HepG2 (cell line): ENCODE data around the gene CHRFAM7A. TPM values are rescaled to one million over a fixed set of nuclear protein-coding genes. Genes with fewer than 3 reads are reported as not detected.
A peak's percentile ranks its signal among the peaks of the same experiment; 100 is the strongest.
"Not testable (repeated sequence)": the region's sequence is repeated elsewhere in the genome, so short reads cannot be mapped to it uniquely, and the experiment has no call there.

ENCODE experiments used
- ATAC-seq: fragments of 200-7000 bp; cut with Tn5 transposase; 3 replicates; pipeline ENCODE4 v1.9.1; 2020; ENCODE audit warnings: mild to moderate bottlenecking, moderate library complexity
- BruUV-seq: library from RNA; stranded (reverse); fragments of 400-500 nt; replicated peaks from 2 replicates; lab custom pipeline; 2021; lab: Mats Ljungman, UMichigan
- CTCF ChIA-PET: fragments of 300-600 bp; formaldehyde crosslinking; extraction: SDS; loops from one replicate; lab custom pipeline; 2021; ENCODE audit warnings: low total read pairs, inconsistent platforms, low intra/inter-chr PET ratio; lab: Yijun Ruan, JAX
- POLR2A ChIA-PET: fragments of 350-600 bp; sonication (Branson Sonifier 250); formaldehyde crosslinking; loops from one replicate; lab custom pipeline; 2020; ENCODE audit warnings: antibody characterized with exemption, inconsistent platforms; lab: Yijun Ruan, JAX
- DNase-seq: peaks from one replicate; pipeline ENCODE4 v3.0.0-alpha.2; 2015; ENCODE audit warnings: low spot score
- FAIRE-seq: peaks from 3 replicates; lab custom pipeline; 2011; peaks lifted over from hg19 to GRCh38; lab: Jason Lieb, UNC
- H2AFZ ChIP-seq: one replicate; pipeline ENCODE4 v1.6.1; 2011; ENCODE audit warnings: low read length, inconsistent platforms
- H3K27ac ChIP-seq: fragments of 300-600 bp; 3 replicates; pipeline ENCODE4 v1.8.0; 2011; ENCODE audit warnings: mixed run types, mild to moderate bottlenecking, mixed read lengths, low read length, inconsistent platforms; ENCODE audit not compliant: insufficient read depth; ENCODE audit errors: extremely low read length
- H3K27me3 ChIP-seq, 2 experiments: fragments of 200-600 bp in 1 of 2; 2 replicates in 1 of 2; 3 replicates in 1 of 2; pipeline versions ENCODE4 v1.6.0 to v1.8.0; 2011; ENCODE audit warnings: low read length in 2 of 2, mild to moderate bottlenecking in 2 of 2, moderate library complexity in 2 of 2, inconsistent platforms in 1 of 2; ENCODE audit not compliant: insufficient read depth in 2 of 2, control insufficient read depth in 1 of 2
- H3K36me3 ChIP-seq, 2 experiments: fragments of 200-600 bp in 1 of 2; replicated peaks in 1 of 2; 2 replicates in 1 of 2; 3 replicates in 1 of 2; pipeline versions ENCODE4 v1.5.1 to v1.8.0; 2011; ENCODE audit warnings: low read length in 2 of 2, inconsistent platforms in 1 of 2; ENCODE audit not compliant: insufficient read depth in 2 of 2, control insufficient read depth in 1 of 2
- H3K4me1 ChIP-seq: 2 replicates; pipeline ENCODE4 v1.5.1; 2012; ENCODE audit warnings: low read length, inconsistent platforms; ENCODE audit not compliant: insufficient read depth
- H3K4me2 ChIP-seq: 2 replicates; pipeline ENCODE4 v1.6.0; 2011; ENCODE audit warnings: low read depth, low read length, inconsistent platforms
- H3K4me3 ChIP-seq, 3 experiments: fragments of 200-600 bp in 1 of 3; sonication (generic), shearing (Covaris generic) in 1 of 3; replicated peaks in 1 of 3; 2 replicates each; pipeline ENCODE4 v1.5.1; 2011 to 2016; ENCODE audit warnings: low read length in 3 of 3, inconsistent platforms in 2 of 3, low read depth in 2 of 3, mild to moderate bottlenecking in 2 of 3, control low read depth in 1 of 3, mixed read lengths in 1 of 3; ENCODE audit not compliant: insufficient read depth in 1 of 3
- H3K79me2 ChIP-seq: one replicate; pipeline ENCODE4 v1.6.1; 2011; ENCODE audit warnings: low read length, inconsistent platforms; ENCODE audit not compliant: insufficient read depth
- H3K9ac ChIP-seq: 2 replicates; pipeline ENCODE4 v1.6.0; 2011; ENCODE audit warnings: mild to moderate bottlenecking, low read depth, low read length, inconsistent platforms; ENCODE audit not compliant: insufficient read depth
- H3K9me3 ChIP-seq: 2 replicates; pipeline ENCODE4 v1.5.1; 2012; ENCODE audit warnings: mild to moderate bottlenecking, low read length
- H4K20me1 ChIP-seq: 2 replicates; pipeline ENCODE4 v1.6.0; 2011; ENCODE audit warnings: inconsistent platforms, mild to moderate bottlenecking, low read length, moderate library complexity; ENCODE audit not compliant: insufficient read depth
- WGBS: methylation state at CpG from one replicate; pipeline ENCODE4 v1.1.6; 2017; ENCODE audit warnings: low lambda C conversion rate; 5-methylcytosine and 5-hydroxymethylcytosine counted together
- in situ Hi-C: cut with HindIII; loops from 2 replicates; pipeline ENCODE4 v1.10.0; 2017; ENCODE audit warnings: low pct_unique_long_range_greater_than_20kb; ENCODE audit not compliant: extremely low pct_ligation_motif_present
- intact Hi-C: fragments of 100-400 bp; cut with micrococcal nuclease; formaldehyde crosslinking; loops from one replicate; pipeline ENCODE4 v1.10.0; 2022; ENCODE audit not compliant: unreplicated experiment
- polyA plus RNA-seq, 8 experiments: library from polyadenylated mRNA; depleted of rRNA in 3 of 8; stranded (reverse) in 7 of 8; unstranded in 1 of 8; fragments of >200 nt; fragmentation: Illumina TruSeq in 4 of 8; extraction: Trizol in 4 of 8; gene quantifications; 2 replicates each; pipeline versions ENCODE4 v1.2.1 to v1.2.3, GENCODE V29; 2011 to 2016; ENCODE audit warnings: low read depth in 4 of 8, missing spikeins in 1 of 8, mixed read lengths in 1 of 8; ENCODE audit not compliant: insufficient read depth in 1 of 8
- small RNA-seq, 3 experiments: library from RNA; depleted of rRNA; stranded (forward); fragments of <200 nt; gene quantifications; one replicate each; pipeline ENCODE3, GENCODE V24; 2012; ENCODE audit warnings: low read depth in 2 of 3, low replicate concordance in 1 of 3; ENCODE audit not compliant: insufficient read length in 3 of 3, insufficient read depth in 2 of 3
- total RNA-seq, 5 experiments: library from RNA; depleted of rRNA; stranded (reverse); fragments of >200 nt; fragmentation: Illumina TruSeq; extraction: Trizol; gene quantifications; 2 replicates each; pipeline ENCODE4 v1.2.3, GENCODE V29; 2016; ENCODE audit warnings: low read depth in 1 of 5

CHRFAM7A gene
- total and polyA plus RNA-seq, 2 of the 13 experiments (the other 11 are each of a cell fraction or from before 2014, with no cell fraction given), result 1.2 to 1.7 TPM

- H3K27ac ChIP-seq, H3K36me3 ChIP-seq, H3K4me2 ChIP-seq, H3K9ac ChIP-seq, in situ Hi-C loops, POLR2A ChIA-PET, DNase-seq, intact Hi-C loops, CTCF ChIA-PET, H4K20me1 ChIP-seq, H2AFZ ChIP-seq, H3K4me1 ChIP-seq, H3K27me3 ChIP-seq, FAIRE-seq, H3K4me3 ChIP-seq, BruUV-seq, ATAC-seq, H3K9me3 ChIP-seq, H3K79me2 ChIP-seq: not testable (repeated sequence)
- no CpG with 5 or more reads among the region's 5 CpGs for WGBS
Measured at GRCh38 chr15:30321063-30321462, 72.3 kb downstream of the CHRFAM7A start.

GRCh38 chr15:30315704-30316103 lies 77.6 kb downstream of the CHRFAM7A start:
- FAIRE-seq, intact Hi-C loops, H3K9ac ChIP-seq, H3K27me3 ChIP-seq, H3K4me3 ChIP-seq, CTCF ChIA-PET, BruUV-seq, H4K20me1 ChIP-seq, H3K79me2 ChIP-seq, POLR2A ChIA-PET, in situ Hi-C loops, H3K36me3 ChIP-seq, H3K4me2 ChIP-seq, H3K9me3 ChIP-seq, H3K27ac ChIP-seq, H3K4me1 ChIP-seq, DNase-seq, H2AFZ ChIP-seq: not testable (repeated sequence)
- 0 out of 3 replicates have a peak, but pooled peaks have one; percentile 35 for ATAC-seq
- WGBS, result no CpG with 5 or more reads among the region's 3 CpGs

GRCh38 chr15:30310575-30310974 lies 82.8 kb downstream of the CHRFAM7A start:
- DNase-seq, FAIRE-seq, H3K79me2 ChIP-seq, H3K36me3 ChIP-seq, BruUV-seq, CTCF ChIA-PET, POLR2A ChIA-PET, H3K27ac ChIP-seq, H3K9ac ChIP-seq, H3K9me3 ChIP-seq, H3K4me1 ChIP-seq, H2AFZ ChIP-seq, in situ Hi-C loops, intact Hi-C loops, H3K4me2 ChIP-seq, H3K4me3 ChIP-seq, H3K27me3 ChIP-seq, H4K20me1 ChIP-seq: not testable (repeated sequence)
- peak; percentile 26; the same call in 1 of the 3 replicates for ATAC-seq

Small RNAs within 50 kb of the gene (small RNA-seq; reads per million reads assigned to genes)
- gene AC019322.2 (0 reads per million in 3 experiments), gene RF00019 (0 reads per million in 3 experiments), gene RF00096 (0.98 to 5.5 (median 1.9) reads per million in 3 experiments), gene RN7SL196P (0 reads per million in 3 experiments)

Other genes with a start within 250 kb of the CHRFAM7A start
- 0.09 TPM in 1 of 2 replicates, not detected in the other for gene GOLGA8R, start 20.7 kb upstream of the CHRFAM7A start, total RNA-seq (2016; rRNA removed; fragmentation: Illumina TruSeq; extraction: Trizol)
- 0.08 and 0.12 TPM in 2 replicates for gene GOLGA8R, start 20.7 kb upstream of the CHRFAM7A start, polyA plus RNA-seq (2011; rRNA removed)
- gene GOLGA8Q, start 158.5 kb upstream of the CHRFAM7A start, total RNA-seq (2016; rRNA removed; fragmentation: Illumina TruSeq; extraction: Trizol), result not detected in 2 replicates
- 0.09 and 0.22 TPM in 2 replicates for gene GOLGA8Q, start 158.5 kb upstream of the CHRFAM7A start, polyA plus RNA-seq (2011; rRNA removed)
- gene GOLGA8H, start 210.5 kb upstream of the CHRFAM7A start, total RNA-seq (2016; rRNA removed; fragmentation: Illumina TruSeq; extraction: Trizol), result 0.21 and 0.49 TPM in 2 replicates
- 0.16 and 0.24 TPM in 2 replicates for gene GOLGA8H, start 210.5 kb upstream of the CHRFAM7A start, polyA plus RNA-seq (2011; rRNA removed)